ENCODE data around the gene HOXA7. TPM values are rescaled to one million over a fixed set of nuclear protein-coding genes. Genes with fewer than 3 reads are reported as not detected.

HOXA7 gene
- total RNA-seq, 1 donor from 2014 or later = not detected

DNA sequence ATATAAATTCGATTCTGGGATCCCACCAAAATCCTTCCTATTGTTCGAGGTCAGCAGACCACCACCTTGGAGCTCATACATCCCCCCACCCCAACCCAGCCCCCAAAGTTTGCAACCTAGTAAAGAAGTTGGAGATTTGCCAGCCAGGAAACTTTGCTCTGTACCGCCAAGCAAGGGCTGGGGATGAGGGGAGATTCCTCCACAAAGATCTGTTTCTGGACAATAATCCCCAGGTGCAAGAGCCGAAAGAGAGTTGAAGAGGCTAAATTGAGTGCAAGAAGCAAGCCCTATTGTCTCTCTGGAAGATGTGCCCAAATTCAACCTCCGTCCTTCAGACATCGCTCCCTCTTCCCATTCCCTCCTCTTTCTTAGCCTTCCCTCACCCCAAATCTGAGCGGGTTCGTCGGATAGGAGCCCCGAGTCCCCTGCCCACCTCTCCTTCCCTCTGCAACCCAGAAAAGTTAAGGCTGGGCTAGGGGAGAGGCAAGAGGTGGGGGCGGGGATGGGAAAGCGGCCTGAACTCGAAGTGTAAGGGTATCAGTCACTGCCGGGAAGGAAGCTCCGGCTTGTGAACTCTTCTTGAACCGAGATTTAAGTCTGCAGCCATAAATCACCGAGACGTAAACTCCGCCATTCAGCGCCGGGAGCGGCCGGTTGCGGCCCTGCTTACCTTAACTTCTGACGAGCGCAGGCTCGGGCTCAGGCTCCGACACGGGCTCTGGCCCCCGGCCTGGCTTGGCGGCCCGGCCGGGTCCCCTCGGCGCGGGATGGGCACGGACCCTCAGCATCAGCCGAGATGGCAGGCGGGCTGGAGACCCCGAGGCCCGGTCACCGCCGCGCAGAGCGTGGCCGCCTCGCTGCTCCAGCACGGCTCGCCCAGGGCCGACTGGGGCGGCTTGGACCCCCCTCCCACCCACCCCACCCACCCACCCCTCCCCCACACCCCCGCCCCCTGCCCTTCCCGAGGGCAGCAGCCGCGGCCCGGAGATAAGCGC, 43.2 kb downstream of the HOXA7 start:
- H3K27me3 Mint-ChIP-seq = peaks cover 7% of the 10 kb centered on the region
- no peaks in the 10 kb centered on the region for H3K36me3 Mint-ChIP-seq (ENCODE audit: low read depth)
- DNase-seq (no peak), ATAC-seq (ENCODE audit: low read depth) (no peak)
- CTCF ChIA-PET = no interaction called here
- H3K27ac Mint-ChIP-seq = no peak overlapping the region
- TF ChIP-seq CTCF (IDR thresholded peaks at IDR 0.05) = no peak
- no peaks in the 10 kb centered on the region for H3K9me3 Mint-ChIP-seq
- intact Hi-C loops (cut with micrococcal nuclease) = no loop called here
- no peak overlapping the region for H3K4me3 Mint-ChIP-seq
- POLR2A ChIA-PET = no interaction called here
- no peaks in the 10 kb centered on the region for H3K4me1 Mint-ChIP-seq

DNA sequence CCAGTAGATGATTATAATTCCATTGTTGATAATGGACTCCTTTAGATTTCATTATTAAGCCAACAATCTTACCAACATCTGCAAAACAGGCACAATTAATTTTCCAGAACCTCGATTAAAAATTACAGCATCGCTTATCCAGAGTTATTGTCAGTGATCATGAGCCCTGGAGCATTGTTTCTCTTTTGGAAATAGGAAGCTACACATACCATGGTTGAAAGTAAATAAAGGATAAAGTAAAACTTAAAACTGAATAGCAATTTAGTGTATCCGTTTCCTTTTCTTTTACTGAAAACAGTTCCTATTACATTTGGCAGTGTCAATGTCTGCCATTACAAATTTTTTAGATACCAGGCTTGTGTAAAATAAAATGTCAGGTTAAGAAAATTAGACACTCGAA, 44.1 kb downstream of the HOXA7 start:
- no peak for ATAC-seq (ENCODE audit: low read depth)
- CTCF ChIA-PET = no interaction called here
- TF ChIP-seq CTCF (IDR thresholded peaks at IDR 0.05) = no peak
- POLR2A ChIA-PET = no interaction called here
- Mint-ChIP-seq H3K36me3 (ENCODE audit: low read depth) (no peaks in the 10 kb centered on the region), H3K9me3 (no peaks in the 10 kb centered on the region), H3K27me3 (peaks cover 7% of the 10 kb centered on the region), H3K4me1 (no peaks in the 10 kb centered on the region), H3K27ac (no peak overlapping the region), H3K4me3 (no peak overlapping the region)
- DNase-seq = no peak
- intact Hi-C loops (cut with micrococcal nuclease) = no loop called here

GRCh38 chr7:27111751-27112277, 44.7 kb downstream of the HOXA7 start:
- CTCF ChIA-PET = no interaction called here
- Mint-ChIP-seq H3K4me1 (no peaks in the 10 kb centered on the region), H3K36me3 (ENCODE audit: low read depth) (no peaks in the 10 kb centered on the region), H3K27me3 (peaks cover 7% of the 10 kb centered on the region), H3K4me3 (no peak overlapping the region), H3K9me3 (no peaks in the 10 kb centered on the region), H3K27ac (no peak overlapping the region)
- no peak for ATAC-seq (ENCODE audit: low read depth)
- DNase-seq = no peak
- POLR2A ChIA-PET = no interaction called here
- intact Hi-C loops (cut with micrococcal nuclease) = no loop called here
- TF ChIP-seq CTCF (IDR thresholded peaks at IDR 0.05) = no peak

GRCh38 chr7:27111042-27111750, 45.3 kb downstream of the HOXA7 start:
- no peak for TF ChIP-seq CTCF (IDR thresholded peaks at IDR 0.05)
- Mint-ChIP-seq H3K27ac (no peak overlapping the region), H3K4me3 (no peak overlapping the region), H3K36me3 (ENCODE audit: low read depth) (no peaks in the 10 kb centered on the region), H3K27me3 (peaks cover 6% of the 10 kb centered on the region), H3K4me1 (no peaks in the 10 kb centered on the region), H3K9me3 (no peaks in the 10 kb centered on the region)
- CTCF ChIA-PET = no interaction called here
- POLR2A ChIA-PET = no interaction called here
- ATAC-seq (ENCODE audit: low read depth) = no peak
- intact Hi-C loops (cut with micrococcal nuclease) = no loop called here
- no peak for DNase-seq
